H9 (cell line): ENCODE results near the gene KTN1. TPM values are rescaled to one million over a fixed set of nuclear protein-coding genes. Genes with fewer than 3 reads are reported as not detected.

Source experiments
- DNase-seq: peaks from one replicate; pipeline ENCODE4 v3.0.0-alpha.2; 2017
- H2AFZ ChIP-seq: one replicate; pipeline ENCODE4 v1.6.1; 2013; ENCODE audit warnings: mild to moderate bottlenecking, low read length, control low read depth, moderate library complexity
- H2AK5ac ChIP-seq: 2 replicates; pipeline ENCODE4 v1.6.1; 2013; ENCODE audit warnings: low read length, control low read depth, mixed read lengths; ENCODE audit not compliant: insufficient read length
- H2BK120ac ChIP-seq: one replicate; pipeline ENCODE4 v1.6.1; 2013; ENCODE audit warnings: low read depth, mild to moderate bottlenecking, low read length, control low read depth, inconsistent platforms; ENCODE audit not compliant: poor library complexity, severe bottlenecking
- H2BK12ac ChIP-seq: 2 replicates; pipeline ENCODE4 v1.6.1; 2013; ENCODE audit warnings: low read length, control low read depth, mixed read lengths, low read depth; ENCODE audit not compliant: insufficient read length
- H2BK15ac ChIP-seq: 2 replicates; pipeline ENCODE4 v1.6.1; 2013; ENCODE audit warnings: low read depth, low read length, control low read depth
- H2BK20ac ChIP-seq: one replicate; pipeline ENCODE4 v1.6.1; 2013; ENCODE audit warnings: low read depth, mild to moderate bottlenecking, low read length, control low read depth, inconsistent platforms; ENCODE audit not compliant: poor library complexity, severe bottlenecking
- H2BK5ac ChIP-seq: 2 replicates; pipeline ENCODE4 v1.6.1; 2013; ENCODE audit warnings: low read length, control low read depth, mixed read lengths; ENCODE audit not compliant: insufficient read length
- H3K14ac ChIP-seq: 2 replicates; pipeline ENCODE4 v1.6.1; 2013; ENCODE audit warnings: low read length, control low read depth; ENCODE audit not compliant: insufficient read depth
- H3K18ac ChIP-seq: 2 replicates; pipeline ENCODE4 v1.6.1; 2013; ENCODE audit warnings: low read depth, mild to moderate bottlenecking, mixed read lengths, low read length, control low read depth; ENCODE audit not compliant: insufficient read length
- H3K23ac ChIP-seq: 2 replicates; pipeline ENCODE4 v1.6.1; 2013; ENCODE audit warnings: low read length, control low read depth, mixed read lengths, low read depth; ENCODE audit not compliant: insufficient read length
- H3K23me2 ChIP-seq: 2 replicates; pipeline ENCODE4 v1.6.1; 2013; ENCODE audit warnings: low read depth, mild to moderate bottlenecking, mixed read lengths, low read length, control low read depth; ENCODE audit not compliant: insufficient read length, poor library complexity, severe bottlenecking
- H3K27ac ChIP-seq: 2 replicates; pipeline ENCODE4 v1.5.1; 2013; ENCODE audit warnings: low read length, control low read depth, mixed read lengths, low read depth; ENCODE audit not compliant: insufficient read length
- H3K27me3 ChIP-seq: 2 replicates; pipeline ENCODE4 v1.6.1; 2013; ENCODE audit warnings: low read length, control low read depth, inconsistent platforms; ENCODE audit not compliant: insufficient read depth
- H3K4ac ChIP-seq: 2 replicates; pipeline ENCODE4 v1.6.1; 2013; ENCODE audit warnings: low read depth, mild to moderate bottlenecking, control low read depth, inconsistent platforms, low read length, moderate library complexity
- H3K4me1 ChIP-seq: 2 replicates; pipeline ENCODE4 v1.6.1; 2013; ENCODE audit warnings: low read length, control low read depth, inconsistent platforms; ENCODE audit not compliant: insufficient read depth
- H3K4me2 ChIP-seq: 2 replicates; pipeline ENCODE4 v1.6.1; 2013; ENCODE audit warnings: low read length, control low read depth, mixed read lengths; ENCODE audit not compliant: insufficient read length, insufficient read depth
- H3K56ac ChIP-seq: 2 replicates; pipeline ENCODE4 v1.6.1; 2013; ENCODE audit warnings: low read depth, mild to moderate bottlenecking, mixed read lengths, low read length, control low read depth; ENCODE audit not compliant: insufficient read length
- H3K79me1 ChIP-seq: 2 replicates; pipeline ENCODE4 v1.6.1; 2013; ENCODE audit warnings: low read depth, mild to moderate bottlenecking, moderate library complexity, low read length, control low read depth, inconsistent platforms; ENCODE audit not compliant: insufficient read depth, poor library complexity, severe bottlenecking
- H3K79me2 ChIP-seq: 2 replicates; pipeline ENCODE4 v1.6.1; 2013; ENCODE audit warnings: low read length, control low read depth, inconsistent platforms; ENCODE audit not compliant: insufficient read depth
- H3K9ac ChIP-seq: 2 replicates; pipeline ENCODE4 v1.6.1; 2013; ENCODE audit warnings: low read length, control low read depth, mixed read lengths; ENCODE audit not compliant: insufficient read length; ENCODE audit errors: extremely low read depth
- H3K9me3 ChIP-seq: one replicate; pipeline ENCODE4 v1.6.1; 2013; ENCODE audit warnings: low read depth, low read length, inconsistent platforms; ENCODE audit not compliant: control insufficient read depth
- H3T11ph ChIP-seq: one replicate; pipeline ENCODE4 v1.6.1; 2013; ENCODE audit warnings: mild to moderate bottlenecking, low read length, control low read depth, inconsistent platforms
- H4K20me1 ChIP-seq: one replicate; pipeline ENCODE4 v1.6.1; 2013; ENCODE audit not compliant: control insufficient read depth, insufficient read length, insufficient read depth
- H4K5ac ChIP-seq: 2 replicates; pipeline ENCODE4 v1.6.1; 2013; ENCODE audit warnings: low read depth, mild to moderate bottlenecking, mixed read lengths, low read length, control low read depth; ENCODE audit not compliant: insufficient read length
- H4K8ac ChIP-seq: replicated peaks from 2 replicates; pipeline ENCODE4 v1.6.1; 2013; ENCODE audit warnings: low read length, control low read depth, mixed read lengths, low read depth; ENCODE audit not compliant: insufficient read length
- H4K91ac ChIP-seq: 2 replicates; pipeline ENCODE4 v1.6.1; 2013; ENCODE audit warnings: low read depth, mild to moderate bottlenecking, moderate library complexity, mixed read lengths, low read length, control low read depth; ENCODE audit not compliant: insufficient read length
- H3K27ac Mint-ChIP-seq, 3 experiments: 2 replicates in 2 of 3; 3 replicates in 1 of 3; pipeline ENCODE4 v1.8.0; 2020 to 2021; ENCODE audit warnings: mixed read lengths in 3 of 3, mild to moderate bottlenecking in 1 of 3, moderate library complexity in 1 of 3
- H3K27me3 Mint-ChIP-seq: 2 replicates; pipeline ENCODE4 v1.8.0; 2021; ENCODE audit warnings: low read depth, mild to moderate bottlenecking, moderate library complexity, mixed read lengths
- H3K36me3 Mint-ChIP-seq, 3 experiments: 2 replicates in 2 of 3; 3 replicates in 1 of 3; pipeline ENCODE4 v1.8.0; 2020 to 2021; ENCODE audit warnings: low read depth in 3 of 3, mixed read lengths in 3 of 3; ENCODE audit not compliant: insufficient read depth in 1 of 3
- H3K4me1 Mint-ChIP-seq, 2 experiments: 2 replicates each; pipeline ENCODE4 v1.8.0; 2020; ENCODE audit warnings: mixed read lengths in 2 of 2
- H3K4me3 Mint-ChIP-seq, 2 experiments: 2 replicates in 1 of 2; 3 replicates in 1 of 2; pipeline ENCODE4 v1.8.0; 2020 to 2021; ENCODE audit warnings: mild to moderate bottlenecking in 2 of 2, mixed read lengths in 2 of 2, moderate library complexity in 1 of 2
- H3K9me3 Mint-ChIP-seq, 2 experiments: 2 replicates in 1 of 2; 3 replicates in 1 of 2; pipeline ENCODE4 v1.8.0; 2020; ENCODE audit warnings: mild to moderate bottlenecking in 2 of 2, mixed read lengths in 2 of 2, moderate library complexity in 1 of 2
- CTCF ChIP-seq: fragments of 200-600 bp; sonication (generic); conservative IDR thresholded peaks from 3 replicates; pipeline ENCODE4 v1.8.0; 2021; ENCODE audit warnings: antibody characterized with exemption, mild to moderate bottlenecking
- total RNA-seq: library from RNA; stranded (reverse); gene quantifications from 2 replicates; pipeline ENCODE4 v1.2.1, GENCODE V29; 2021

KTN1 gene
- total RNA-seq, 1 experiment from 2014 or later = 128 TPM

- Histone ChIP-seq H3K27ac (no peak overlapping the region), H4K20me1 (no peaks in the 10 kb centered on the region), H3K4me2 (no peak overlapping the region), H4K8ac (no peak overlapping the region), H3K14ac (no peak overlapping the region), H3K23ac (no peak overlapping the region), H3K27me3 (no peaks in the 10 kb centered on the region), H2AFZ (no peak overlapping the region), H3K4ac (no peak overlapping the region), H3K9me3 (no peaks in the 10 kb centered on the region), H3K9ac (no peak overlapping the region), H3K79me2 (no peaks in the 10 kb centered on the region), H2BK5ac (no peak overlapping the region), H3K23me2 (no peaks in the 10 kb centered on the region), H4K91ac (no peak overlapping the region), H2AK5ac (no peak overlapping the region), H2BK12ac (no peak overlapping the region), H2BK15ac (no peak overlapping the region), H4K5ac (no peak overlapping the region), H3K4me1 (0 out of 2 replicates have a peak, but pooled peaks cover 4% of the 10 kb centered on the region), H3K56ac (no peak overlapping the region), H2BK120ac (no peak overlapping the region), H2BK20ac (no peak overlapping the region), H3K18ac (no peak overlapping the region), H3T11ph (no peak overlapping the region), H3K79me1 (no peaks in the 10 kb centered on the region)
- Mint-ChIP-seq H3K27me3 (no peaks in the 10 kb centered on the region), H3K36me3 (peaks cover 0 to 4% (median 0%) of the 10 kb centered on the region in 3 experiments; a peak in 1 of 7 replicates), H3K4me1 (peaks cover 4 to 7% of the 10 kb centered on the region in 2 experiments), H3K9me3 (no peaks in the 10 kb centered on the region), H3K27ac (no peak overlapping the region), H3K4me3 (no peak overlapping the region)
- no peak for DNase-seq
- no peak for TF ChIP-seq CTCF
Measured at GRCh38 chr14:55691659-55692058, 111.7 kb downstream of the KTN1 start.
